Esophagus squamous epithelium (tissue), 4 donors: ENCODE data around the gene WWOX.

Source experiments
- POLR2A ChIP-seq, 4 donors: fragments of 450-650 bp; IDR thresholded peaks; one replicate each; pipeline ENCODE4 v1.6.1; 2017; ENCODE audit warnings: antibody characterized with exemption in 4 of 4, mild to moderate bottlenecking in 4 of 4, moderate library complexity in 3 of 4
- TF ChIP-seq, protein P1 (sequence below), 6 experiments: fragments of 450-650 bp in 4 of 6; fragments of 200-600 bp in 2 of 6; sonication (generic) in 2 of 6; IDR thresholded peaks; one replicate each; pipeline ENCODE4 v1.5.1; 2016 to 2019; ENCODE audit warnings: antibody characterized with exemption in 6 of 6, mild to moderate bottlenecking in 4 of 6, moderate library complexity in 4 of 6

DNA sequence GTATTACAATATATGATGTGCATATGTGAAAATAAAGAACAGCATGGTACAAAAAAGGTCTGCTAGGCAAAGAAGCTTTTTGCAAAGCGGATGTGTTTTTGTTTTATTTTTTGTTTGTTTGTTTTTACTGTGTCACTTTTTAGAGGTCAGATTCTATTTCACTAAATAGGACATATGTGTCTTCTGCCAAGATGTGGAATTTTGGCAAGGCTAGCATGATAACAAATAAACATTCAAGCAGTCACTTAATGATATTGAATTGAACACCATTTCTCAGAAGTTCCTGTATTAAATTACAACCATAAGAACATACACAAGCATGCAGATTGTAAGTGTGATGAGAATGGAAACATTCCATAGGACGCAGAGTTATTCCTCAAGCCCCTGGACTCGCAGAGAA is 492.7 kb downstream of the WWOX start:
- no peak for TF ChIP-seq POLR2A (IDR thresholded peaks at IDR 0.05)
- TF ChIP-seq, protein P1, sequence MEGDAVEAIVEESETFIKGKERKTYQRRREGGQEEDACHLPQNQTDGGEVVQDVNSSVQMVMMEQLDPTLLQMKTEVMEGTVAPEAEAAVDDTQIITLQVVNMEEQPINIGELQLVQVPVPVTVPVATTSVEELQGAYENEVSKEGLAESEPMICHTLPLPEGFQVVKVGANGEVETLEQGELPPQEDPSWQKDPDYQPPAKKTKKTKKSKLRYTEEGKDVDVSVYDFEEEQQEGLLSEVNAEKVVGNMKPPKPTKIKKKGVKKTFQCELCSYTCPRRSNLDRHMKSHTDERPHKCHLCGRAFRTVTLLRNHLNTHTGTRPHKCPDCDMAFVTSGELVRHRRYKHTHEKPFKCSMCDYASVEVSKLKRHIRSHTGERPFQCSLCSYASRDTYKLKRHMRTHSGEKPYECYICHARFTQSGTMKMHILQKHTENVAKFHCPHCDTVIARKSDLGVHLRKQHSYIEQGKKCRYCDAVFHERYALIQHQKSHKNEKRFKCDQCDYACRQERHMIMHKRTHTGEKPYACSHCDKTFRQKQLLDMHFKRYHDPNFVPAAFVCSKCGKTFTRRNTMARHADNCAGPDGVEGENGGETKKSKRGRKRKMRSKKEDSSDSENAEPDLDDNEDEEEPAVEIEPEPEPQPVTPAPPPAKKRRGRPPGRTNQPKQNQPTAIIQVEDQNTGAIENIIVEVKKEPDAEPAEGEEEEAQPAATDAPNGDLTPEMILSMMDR (IDR thresholded peaks at IDR 0.05): no peak
